Measurements from ENCODE around the gene CORO2A. TPM values are rescaled to one million over a fixed set of nuclear protein-coding genes. Genes with fewer than 3 reads are reported as not detected.

Gene CORO2A
- total RNA-seq, 6 donors from 2014 or later: 10.5 to 22.8 (median 17.9) TPM

DNA sequence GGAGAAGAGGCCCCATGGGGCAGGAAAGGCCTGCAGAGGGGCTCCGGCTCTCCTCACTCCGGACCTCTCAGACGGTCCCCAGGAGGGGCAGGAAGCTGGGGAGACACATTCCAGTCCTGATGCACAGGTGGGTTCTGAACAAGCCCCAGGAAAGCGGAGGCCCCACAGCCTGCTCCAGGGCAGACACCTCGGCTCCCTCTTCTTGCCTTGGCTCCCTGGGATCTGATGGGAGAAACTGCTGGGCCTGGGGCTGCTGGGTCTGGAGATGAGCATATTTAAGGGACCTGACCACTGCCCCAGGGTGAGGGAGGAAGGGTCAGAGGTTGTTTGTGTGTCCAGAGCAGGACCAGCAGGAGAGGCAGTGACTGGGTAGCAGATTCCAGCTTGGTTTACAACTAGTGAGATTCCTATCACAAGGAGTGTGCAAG lies 1.2 kb downstream of the CORO2A start:
- H3K9me3 ChIP-seq: no peaks in the 10 kb centered on the region
- ATAC-seq (ENCODE audit: low FRiP score in 2 of 2) (no peak), DNase-seq (no peak)
- peaks cover 6 to 33% (median 16%) of the 10 kb centered on the region in 4 donors for H3K4me1 ChIP-seq
- WGBS, 2 donors: 33 to 50% methylated on average over 2 of the region's 5 CpGs
- no peaks in the 10 kb centered on the region for H3K27me3 ChIP-seq
- no peaks in the 10 kb centered on the region for H3K36me3 ChIP-seq
- TF ChIP-seq, protein P1, sequence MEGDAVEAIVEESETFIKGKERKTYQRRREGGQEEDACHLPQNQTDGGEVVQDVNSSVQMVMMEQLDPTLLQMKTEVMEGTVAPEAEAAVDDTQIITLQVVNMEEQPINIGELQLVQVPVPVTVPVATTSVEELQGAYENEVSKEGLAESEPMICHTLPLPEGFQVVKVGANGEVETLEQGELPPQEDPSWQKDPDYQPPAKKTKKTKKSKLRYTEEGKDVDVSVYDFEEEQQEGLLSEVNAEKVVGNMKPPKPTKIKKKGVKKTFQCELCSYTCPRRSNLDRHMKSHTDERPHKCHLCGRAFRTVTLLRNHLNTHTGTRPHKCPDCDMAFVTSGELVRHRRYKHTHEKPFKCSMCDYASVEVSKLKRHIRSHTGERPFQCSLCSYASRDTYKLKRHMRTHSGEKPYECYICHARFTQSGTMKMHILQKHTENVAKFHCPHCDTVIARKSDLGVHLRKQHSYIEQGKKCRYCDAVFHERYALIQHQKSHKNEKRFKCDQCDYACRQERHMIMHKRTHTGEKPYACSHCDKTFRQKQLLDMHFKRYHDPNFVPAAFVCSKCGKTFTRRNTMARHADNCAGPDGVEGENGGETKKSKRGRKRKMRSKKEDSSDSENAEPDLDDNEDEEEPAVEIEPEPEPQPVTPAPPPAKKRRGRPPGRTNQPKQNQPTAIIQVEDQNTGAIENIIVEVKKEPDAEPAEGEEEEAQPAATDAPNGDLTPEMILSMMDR (IDR thresholded peaks at IDR 0.05): no peak
- TF ChIP-seq POLR2A (IDR thresholded peaks at IDR 0.05): no peak
- TF ChIP-seq POLR2AphosphoS5 (IDR thresholded peaks at IDR 0.05): no peak
- TF ChIP-seq EP300 (IDR thresholded peaks at IDR 0.05): no peak
- peak overlapping the region in 2 of 4 donors; percentile 42 to 83 for H3K27ac ChIP-seq
- peak overlapping the region in 3 of 4 donors; percentile 64 to 67 (median 65) for H3K4me3 ChIP-seq

DNA sequence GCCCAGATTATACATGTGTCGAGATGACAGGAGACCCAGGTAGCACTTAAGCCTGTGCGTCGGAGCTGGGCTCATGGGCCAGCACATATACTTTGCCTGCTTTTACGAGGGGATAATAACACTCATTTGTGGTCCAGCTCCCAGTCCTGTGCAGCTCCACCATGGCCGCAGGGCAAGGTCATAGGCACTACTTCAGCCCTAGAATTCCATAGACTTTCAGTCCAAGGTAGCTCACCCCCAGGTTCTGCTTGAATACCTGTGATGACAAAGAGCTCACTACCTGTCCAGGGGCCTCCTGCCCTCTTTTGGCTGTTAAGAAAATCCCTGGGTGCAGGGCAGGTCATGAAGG lies 1.7 kb downstream of the CORO2A start:
- TF ChIP-seq POLR2AphosphoS5 (IDR thresholded peaks at IDR 0.05) (no peak), EP300 (IDR thresholded peaks at IDR 0.05) (no peak), POLR2A (IDR thresholded peaks at IDR 0.05) (no peak)
- TF ChIP-seq, protein P1 (IDR thresholded peaks at IDR 0.05): no peak
- no peak for DNase-seq
- H3K27ac ChIP-seq: no peak overlapping the region
- no peak overlapping the region for H3K4me3 ChIP-seq
- H3K27me3 ChIP-seq: no peaks in the 10 kb centered on the region
- H3K36me3 ChIP-seq: no peaks in the 10 kb centered on the region
- no peaks in the 10 kb centered on the region for H3K9me3 ChIP-seq
- ATAC-seq (ENCODE audit: low FRiP score in 2 of 2): no peak
- peaks cover 6 to 33% (median 16%) of the 10 kb centered on the region in 4 donors for H3K4me1 ChIP-seq
- 80% methylated on average over 5 of the region's 5 CpGs for WGBS, 2 donors

DNA sequence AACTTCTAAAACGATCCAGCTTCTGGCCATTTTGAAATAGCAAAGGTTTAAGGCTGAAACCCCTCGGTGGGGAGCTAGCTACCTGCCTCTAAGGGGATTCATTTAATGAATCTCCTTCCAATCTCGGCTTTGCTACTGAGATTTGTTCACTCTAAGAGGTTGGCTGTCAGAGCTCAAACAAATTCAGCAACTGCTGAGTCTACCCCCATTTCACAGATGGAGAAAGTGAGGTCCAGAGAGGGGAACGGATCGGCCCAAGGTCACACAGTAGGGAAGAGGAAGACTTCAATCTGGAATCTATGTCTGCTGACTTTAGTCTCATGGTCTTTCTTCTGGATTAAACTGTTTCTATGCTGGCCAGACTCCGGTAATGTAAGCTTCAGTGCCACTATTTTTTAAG lies 3.0 kb downstream of the CORO2A start:
- no peaks in the 10 kb centered on the region for H3K27me3 ChIP-seq
- no peak overlapping the region for H3K27ac ChIP-seq
- no peak for ATAC-seq (ENCODE audit: low FRiP score in 2 of 2)
- peaks cover 6 to 33% (median 16%) of the 10 kb centered on the region in 4 donors for H3K4me1 ChIP-seq
- no peak overlapping the region for H3K4me3 ChIP-seq
- DNase-seq: no peak
- H3K36me3 ChIP-seq: no peaks in the 10 kb centered on the region
- WGBS, 2 donors: 85 to 89% methylated on average over 6 of the region's 6 CpGs
- no peaks in the 10 kb centered on the region for H3K9me3 ChIP-seq
- no peak for TF ChIP-seq POLR2A (IDR thresholded peaks at IDR 0.05)
- TF ChIP-seq EP300 (IDR thresholded peaks at IDR 0.05): no peak
- TF ChIP-seq POLR2AphosphoS5 (IDR thresholded peaks at IDR 0.05): no peak
- TF ChIP-seq, protein P1 (IDR thresholded peaks at IDR 0.05): no peak

DNA sequence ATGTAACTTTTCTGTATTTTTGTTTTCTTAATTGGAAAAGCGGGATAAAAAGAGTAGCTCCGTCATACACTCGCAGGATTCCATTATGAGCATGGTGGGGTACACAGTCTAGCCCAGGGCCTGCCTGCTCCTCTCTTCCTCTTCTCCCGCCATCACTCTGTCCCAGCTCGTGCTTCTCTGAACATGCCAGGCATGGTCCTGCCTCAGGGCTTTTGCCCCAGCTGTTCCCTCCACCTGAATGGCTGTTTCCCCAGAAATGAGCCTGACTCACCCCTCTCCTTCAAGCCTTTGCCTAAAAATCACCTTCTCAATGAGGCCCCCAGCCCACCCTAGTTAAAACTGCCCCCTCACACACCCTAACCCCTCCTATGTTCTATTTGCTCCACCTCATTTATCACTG lies 4.5 kb downstream of the CORO2A start:
- ATAC-seq (ENCODE audit: low FRiP score in 2 of 2) (no peak), DNase-seq (no peak)
- 87 to 92% methylated on average over 5 of the region's 5 CpGs for WGBS, 2 donors
- H3K27ac ChIP-seq: no peak overlapping the region
- peaks cover under 1 to 23% (median 11%) of the 10 kb centered on the region in 4 donors for H3K4me1 ChIP-seq
- H3K27me3 ChIP-seq: no peaks in the 10 kb centered on the region
- TF ChIP-seq POLR2AphosphoS5 (IDR thresholded peaks at IDR 0.05) (no peak), POLR2A (IDR thresholded peaks at IDR 0.05) (no peak), EP300 (IDR thresholded peaks at IDR 0.05) (no peak)
- TF ChIP-seq, protein P1 (IDR thresholded peaks at IDR 0.05): no peak
- H3K9me3 ChIP-seq: no peaks in the 10 kb centered on the region
- no peaks in the 10 kb centered on the region for H3K36me3 ChIP-seq
- H3K4me3 ChIP-seq: no peak overlapping the region

GRCh38 chr9:98186236-98186635 lies 6.2 kb downstream of the CORO2A start:
- DNase-seq (no peak), ATAC-seq (ENCODE audit: low FRiP score in 2 of 2) (no peak)
- Histone ChIP-seq H3K4me1 (peaks cover 0 to 13% (median 2%) of the 10 kb centered on the region in 4 donors), H3K9me3 (no peaks in the 10 kb centered on the region), H3K4me3 (no peak overlapping the region), H3K27ac (no peak overlapping the region), H3K36me3 (no peaks in the 10 kb centered on the region), H3K27me3 (no peaks in the 10 kb centered on the region)
- 0 to 67% methylated on average over 1 of the region's 1 CpG for WGBS, 2 donors
- no peak for TF ChIP-seq POLR2A (IDR thresholded peaks at IDR 0.05)
- TF ChIP-seq EP300 (IDR thresholded peaks at IDR 0.05): no peak
- TF ChIP-seq POLR2AphosphoS5 (IDR thresholded peaks at IDR 0.05): no peak
- TF ChIP-seq, protein P1 (IDR thresholded peaks at IDR 0.05): no peak
